A673 (cell line): ENCODE data around the gene AEBP2.

Experiments
- CTCF ChIP-seq: fragments of 300-800, 200-600 bp; sonication (generic); conservative IDR thresholded peaks from 2 replicates; pipeline ENCODE4 v1.5.1; 2017; ENCODE audit warnings: low read depth, mild to moderate bottlenecking, antibody characterized with exemption, low read length, moderate library complexity, mixed read lengths
- EZH2 ChIP-seq: fragments of 200-600 bp; sonication (generic); IDR thresholded peaks from 2 replicates; pipeline ENCODE4 v1.6.1; 2017; ENCODE audit warnings: borderline replicate concordance, low read depth, mild to moderate bottlenecking, mixed read lengths, antibody characterized with exemption, low read length; ENCODE audit not compliant: poor library complexity, severe bottlenecking

DNA sequence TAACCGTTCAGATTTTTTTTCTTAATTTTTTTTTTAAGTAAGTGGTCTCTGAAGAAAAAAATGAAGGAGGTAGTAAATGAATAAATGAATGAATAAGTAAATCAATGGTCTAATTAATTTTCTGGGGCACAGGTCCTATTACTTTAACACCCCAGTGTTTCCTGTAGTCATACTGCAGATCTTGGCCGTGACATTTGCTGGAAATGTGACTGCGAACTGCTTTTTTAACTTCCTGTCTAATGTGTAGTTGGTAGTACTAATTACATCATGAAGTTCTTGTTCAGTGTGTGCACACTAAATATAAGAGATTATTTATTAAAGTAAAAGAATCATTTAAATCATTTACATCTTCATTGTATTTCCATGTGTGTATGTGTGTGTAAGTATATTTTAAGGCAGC, 45.4 kb downstream of the AEBP2 start:
- TF ChIP-seq CTCF: no peak
- TF ChIP-seq EZH2: no peak
